ENCODE data around the gene OR2L3.
"Not testable (repeated sequence)": the region's sequence is repeated elsewhere in the genome, so short reads cannot be mapped to it uniquely, and the experiment has no call there.

OR2L3 gene, protein sequence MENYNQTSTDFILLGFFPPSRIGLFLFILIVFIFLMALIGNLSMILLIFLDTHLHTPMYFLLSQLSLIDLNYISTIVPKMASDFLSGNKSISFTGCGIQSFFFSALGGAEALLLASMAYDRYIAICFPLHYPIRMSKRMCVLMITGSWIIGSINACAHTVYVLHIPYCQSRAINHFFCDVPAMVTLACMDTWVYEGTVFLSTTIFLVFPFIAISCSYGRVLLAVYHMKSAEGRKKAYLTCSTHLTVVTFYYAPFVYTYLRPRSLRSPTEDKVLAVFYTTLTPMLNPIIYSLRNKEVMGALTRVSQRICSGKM

GRCh38 chr1:248046536-248046935 is at the start of gene OR2L3:
OR2L3 (plus strand) TSS chr1:248046836; CDS start chr1:248060682, 13,846 bp downstream.
- DNase-seq (ENCODE audit: low read depth in 2 of 2): no peak

DNA sequence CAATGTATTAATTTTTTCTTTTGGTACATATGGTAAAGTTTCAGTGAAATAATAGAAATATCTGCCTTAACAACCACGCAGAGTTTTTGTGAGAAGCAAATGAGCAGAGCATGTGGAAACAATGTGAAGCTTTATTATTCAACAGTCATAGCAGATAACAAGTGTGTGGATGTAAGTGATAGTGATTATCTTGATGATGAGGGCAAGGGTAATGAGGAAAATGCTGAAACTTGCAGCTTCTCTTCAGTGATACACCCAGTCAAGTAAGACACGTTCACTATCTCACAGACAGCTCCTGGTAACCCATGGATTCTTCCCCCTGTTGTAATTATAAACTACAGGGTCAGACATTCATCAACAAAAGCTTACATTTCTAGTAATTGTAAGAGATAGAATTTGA is 47.8 kb upstream of the OR2L3 start:
- DNase-seq (ENCODE audit: low read depth in 2 of 2): no peak

- no peak for DNase-seq (ENCODE audit: low read depth in 2 of 2)
These were observed 46.5 kb upstream of the OR2L3 start for GRCh38 chr1:248000169-248000568.

DNA sequence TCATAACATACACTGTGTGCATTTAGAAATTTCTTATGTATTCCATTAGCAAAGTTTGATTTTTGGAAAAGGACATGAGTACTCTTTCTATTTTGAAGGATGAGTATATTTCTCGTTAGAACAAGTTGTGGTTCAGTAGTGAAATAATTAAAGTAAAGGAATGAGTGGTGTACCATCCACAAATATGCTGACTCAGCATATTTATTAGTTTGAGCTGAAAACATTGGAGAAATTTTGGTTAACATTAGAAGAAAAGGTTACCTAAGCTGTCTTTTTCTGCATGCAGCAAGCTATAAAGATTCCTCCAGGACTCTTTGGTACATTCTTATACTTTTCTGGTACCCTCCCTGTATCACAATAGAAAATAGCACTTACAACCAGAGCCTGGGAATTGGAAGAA is 38.9 kb upstream of the OR2L3 start:
- no peak for DNase-seq (ENCODE audit: low read depth in 2 of 2)

DNA sequence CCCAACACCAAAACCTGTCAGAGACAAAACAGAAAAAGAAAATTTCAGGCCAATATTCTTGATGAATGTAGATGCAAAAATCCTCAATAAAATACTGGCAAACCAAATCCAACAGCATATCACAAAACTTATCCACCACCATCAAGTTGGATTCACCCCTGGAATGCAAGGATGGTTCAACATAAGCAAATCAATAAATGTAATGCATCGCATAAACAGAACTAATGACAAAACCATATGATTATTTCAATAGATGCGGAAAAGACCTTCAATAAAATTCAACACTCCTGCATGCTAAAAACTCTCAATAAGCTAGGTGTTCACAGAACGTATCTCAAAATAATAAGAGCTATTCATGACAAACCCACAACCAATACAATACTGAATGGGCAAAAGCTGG is 37.0 kb upstream of the OR2L3 start:
- DNase-seq (ENCODE audit: low read depth in 2 of 2): no peak

DNA sequence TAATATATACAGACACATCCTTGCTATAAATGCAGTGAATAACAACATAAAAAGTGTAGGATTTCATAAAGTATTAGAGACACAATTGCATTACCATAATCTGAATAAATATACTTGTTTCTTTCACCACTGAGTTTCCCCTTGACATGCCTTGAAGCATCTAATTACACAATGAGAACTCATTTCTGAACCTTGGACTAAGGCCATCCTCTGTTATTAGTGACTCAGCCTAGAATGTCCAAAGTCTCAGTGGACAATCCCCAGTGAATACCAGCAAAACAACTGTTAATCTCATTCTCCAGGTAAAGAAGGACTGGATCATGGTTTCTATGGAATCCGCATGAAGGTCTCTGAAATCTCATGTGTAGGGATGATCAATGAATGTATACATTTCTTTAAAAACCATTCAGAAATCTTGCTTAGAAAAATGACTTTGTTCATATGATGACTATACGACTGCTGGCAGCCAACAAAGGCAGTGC is 33.4 kb upstream of the OR2L3 start, which contains the start of gene OR2L5:
TSS of gene OR2L5 (plus strand) at position 432 of the 482 bp plus-strand sequence. CDS start 8,288 bp downstream, outside the sequence.
- no peak for DNase-seq (ENCODE audit: low read depth in 2 of 2)

DNA sequence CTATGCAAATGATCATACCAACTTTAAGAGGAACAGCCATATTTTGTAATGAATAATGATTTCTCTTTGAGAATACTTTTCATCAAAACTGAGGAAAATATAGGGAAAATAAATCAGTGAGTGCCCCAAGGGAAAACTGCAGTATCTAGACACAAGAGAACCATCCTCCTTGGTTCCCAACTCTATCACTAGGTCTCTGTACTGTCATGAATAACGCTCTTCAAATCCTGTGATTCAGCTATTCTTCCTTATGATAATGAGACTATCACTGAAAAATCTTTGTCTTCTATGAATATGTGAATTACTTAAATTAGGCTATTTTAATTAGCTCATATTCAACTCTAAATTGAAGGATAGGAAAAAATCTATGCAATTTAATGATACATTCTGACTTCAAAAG is 30.8 kb upstream of the OR2L3 start:
- no peak for DNase-seq (ENCODE audit: low read depth in 2 of 2)

DNA sequence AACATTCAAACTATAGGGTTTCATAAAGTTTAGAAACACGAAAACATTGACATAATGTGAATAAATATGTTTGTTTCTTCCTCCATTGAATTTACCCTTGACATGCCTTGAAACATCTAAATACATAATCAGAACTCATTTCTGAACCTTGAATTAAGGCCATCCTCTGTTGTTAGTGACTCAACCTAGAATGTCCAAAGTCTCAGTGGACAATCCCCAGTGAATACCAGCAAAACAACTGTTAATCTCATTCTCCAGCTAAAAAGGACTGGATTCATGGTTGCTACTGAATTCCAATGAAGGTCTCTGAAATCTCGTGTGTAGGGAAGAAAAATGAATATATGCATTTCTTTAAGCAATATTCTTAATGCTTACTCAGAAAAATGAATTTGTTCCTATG is 16.9 kb upstream of the OR2L3 start, which contains the start of gene OR2L2:
TSS of gene OR2L2 (plus strand) at position 301 of the 400 bp plus-strand sequence. CDS start 8,198 bp downstream, outside the sequence.
- no peak for DNase-seq (ENCODE audit: low read depth in 2 of 2)

GRCh38 chr1:248045209-248045608 is 1.4 kb upstream of the OR2L3 start:
- no peak for DNase-seq (ENCODE audit: low read depth in 2 of 2)

DNA sequence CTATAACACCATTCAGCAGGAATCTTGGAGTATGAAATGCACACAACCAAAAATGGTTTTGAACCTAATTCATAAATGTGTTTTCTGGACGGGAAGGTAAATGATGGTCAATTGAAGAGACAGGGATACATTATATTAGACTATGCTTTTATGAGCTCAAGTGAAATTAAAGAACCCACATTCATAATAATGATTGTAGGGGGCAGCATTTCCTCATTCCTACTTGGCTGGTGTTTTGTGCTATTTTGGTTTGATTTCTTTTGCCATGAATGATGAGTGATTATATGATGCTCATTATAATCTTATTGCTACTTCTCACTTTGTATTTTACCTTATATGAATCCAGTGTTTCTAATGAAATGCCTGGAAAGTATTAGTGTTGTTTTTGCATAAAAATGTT is 372 bp downstream of the OR2L3 start:
- DNase-seq (ENCODE audit: low read depth in 2 of 2): no peak

DNA sequence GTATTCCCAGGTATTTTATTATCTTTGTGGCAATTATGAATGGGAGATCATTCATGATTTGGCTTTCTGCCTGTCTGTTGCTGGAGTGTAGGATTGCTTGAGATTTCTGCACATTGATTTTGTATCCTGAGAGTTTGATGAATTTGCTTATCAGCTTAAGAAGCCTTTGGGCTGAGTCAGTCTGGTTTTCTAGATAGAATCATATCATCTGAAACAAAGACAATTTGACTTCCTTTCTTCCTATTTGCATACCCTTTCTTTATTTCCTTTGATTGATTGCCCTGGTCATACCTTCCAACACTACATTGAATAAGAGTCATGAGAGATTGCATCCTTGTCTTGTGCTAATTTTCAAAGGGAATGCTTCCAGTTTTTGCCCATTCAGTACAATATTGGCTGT is 8.0 kb downstream of the OR2L3 start:
- DNase-seq (ENCODE audit: low read depth in 2 of 2): no peak

DNA sequence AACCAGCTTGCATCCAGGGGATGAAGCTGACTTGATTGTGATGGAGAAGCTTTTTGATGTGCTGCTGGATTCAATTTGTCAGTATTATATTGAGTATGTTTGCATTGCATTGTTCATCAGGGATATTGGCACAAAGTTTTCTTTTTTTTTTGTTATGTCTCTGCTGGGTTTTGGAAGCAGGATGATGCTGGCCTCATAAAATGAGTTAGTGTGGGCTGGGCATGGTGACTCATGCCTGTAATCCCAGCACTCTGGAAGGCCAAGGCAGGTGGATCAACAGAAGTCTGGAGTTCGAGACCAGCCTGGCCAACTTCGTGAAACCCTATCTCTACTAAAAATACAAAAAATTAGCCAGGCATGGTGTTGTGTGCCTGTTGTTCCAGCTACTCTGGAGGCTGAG is 8.6 kb downstream of the OR2L3 start:
- DNase-seq (ENCODE audit: low read depth in 2 of 2): no peak

DNA sequence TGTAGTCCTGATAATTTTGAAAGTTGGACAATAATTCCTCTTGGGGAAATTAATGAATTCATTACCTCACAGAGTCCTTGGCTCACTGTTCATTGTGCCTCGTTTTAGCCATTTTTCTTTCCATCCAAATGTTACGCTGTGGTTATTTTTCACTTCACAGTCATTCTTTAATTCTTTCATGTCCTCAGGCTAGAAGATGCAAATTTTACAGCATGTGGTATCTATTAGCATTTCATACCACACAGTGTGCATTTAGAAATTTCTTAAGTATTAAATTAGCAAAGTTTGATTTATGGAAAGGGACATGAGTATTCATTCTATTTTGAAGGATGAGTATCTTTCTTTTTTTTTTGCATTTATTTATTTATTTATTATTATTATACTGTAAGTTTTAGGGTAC is 18.4 kb downstream of the OR2L3 start:
- no peak for DNase-seq (ENCODE audit: low read depth in 2 of 2)

DNA sequence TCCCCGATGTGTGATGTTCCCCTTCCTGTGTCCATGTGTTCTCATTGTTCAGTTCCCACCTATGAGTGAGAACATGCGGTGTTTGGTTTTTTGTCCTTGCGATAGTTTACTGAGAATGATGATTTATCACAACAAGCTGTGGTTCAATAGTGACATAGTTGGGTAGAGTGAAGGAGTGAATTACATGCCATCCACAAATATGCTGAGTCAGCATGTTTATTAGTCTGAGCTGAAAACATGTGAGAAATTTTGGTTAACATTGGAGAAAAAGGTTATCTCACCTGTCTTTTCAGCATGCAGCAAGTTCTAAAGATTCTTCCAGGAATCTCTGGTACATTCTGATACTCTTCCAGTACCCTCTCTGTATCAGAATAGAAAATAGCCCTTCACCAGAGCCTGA is 19.0 kb downstream of the OR2L3 start:
- no peak for DNase-seq (ENCODE audit: low read depth in 2 of 2)

DNA sequence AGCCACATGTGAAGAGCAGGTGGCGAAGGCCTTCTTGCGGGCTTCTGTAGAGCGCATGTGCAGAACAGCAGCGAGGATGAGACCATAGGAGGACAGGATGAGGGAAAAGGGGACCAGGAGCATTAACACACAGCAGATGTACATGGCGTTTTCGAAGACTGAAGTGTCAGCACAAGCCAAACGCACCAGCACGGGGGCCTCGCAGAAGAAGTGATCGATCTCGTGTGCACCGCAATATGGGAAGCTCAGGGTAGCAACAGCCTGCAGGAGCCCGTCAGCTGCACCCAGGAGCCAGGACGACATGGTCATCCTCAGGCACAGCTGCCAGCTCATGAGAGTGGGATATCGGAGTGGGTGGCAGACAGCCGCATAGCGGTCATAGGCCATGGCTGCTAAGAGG is 37.2 kb downstream of the OR2L3 start:
- not testable (repeated sequence) for DNase-seq (ENCODE audit: low read depth in 2 of 2)

DNA sequence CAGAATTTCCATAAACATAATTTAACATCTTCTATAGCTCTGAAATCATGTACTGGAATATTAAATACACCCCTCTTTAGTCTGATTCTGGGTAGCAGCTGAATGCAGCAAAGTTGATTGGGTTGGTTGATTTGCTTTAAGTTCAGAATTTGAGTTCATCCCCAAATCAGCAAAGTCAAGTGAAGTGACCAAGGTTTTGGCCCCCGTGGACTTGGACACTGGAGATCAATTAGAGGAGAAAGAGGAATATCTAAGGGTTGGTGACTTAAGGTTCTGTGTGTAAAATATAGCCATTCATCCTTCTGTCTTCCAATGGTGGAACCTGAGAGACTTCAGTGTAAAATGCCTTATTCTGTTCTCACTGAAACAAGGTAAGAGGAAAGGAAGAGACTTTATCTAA is 48.2 kb downstream of the OR2L3 start, which contains the start of gene OR2L13:
TSS of gene OR2L13 (plus strand) at position 301 of the 400 bp plus-strand sequence. CDS start 4,192 bp downstream, outside the sequence.
- no peak for DNase-seq (ENCODE audit: low read depth in 2 of 2)

- no peak for DNase-seq (ENCODE audit: low read depth in 2 of 2)
These were observed 51.9 kb downstream of the OR2L3 start for GRCh38 chr1:248098529-248098928.

- DNase-seq (ENCODE audit: low read depth in 2 of 2): no peak
These were observed 56.2 kb downstream of the OR2L3 start for GRCh38 chr1:248102847-248103246.

DNA sequence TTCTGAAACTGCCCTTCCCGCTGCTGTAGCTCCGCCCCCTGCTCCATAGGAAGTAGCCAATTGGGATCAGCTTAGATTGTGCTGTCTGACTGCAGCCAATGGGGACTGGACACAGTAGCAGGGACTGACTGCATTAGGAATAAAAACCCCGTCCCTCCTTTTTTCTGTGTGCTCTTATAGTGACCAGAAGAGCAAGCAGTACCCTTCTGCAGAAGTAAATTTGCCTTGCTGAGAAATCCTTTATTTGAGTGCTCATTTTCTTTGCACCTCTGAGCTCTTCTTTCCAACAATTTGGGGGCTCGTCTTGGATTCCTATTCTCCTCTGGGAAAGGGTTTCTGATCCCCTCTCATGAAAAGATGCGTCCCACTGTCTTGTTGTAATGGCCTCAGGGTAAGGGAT is 64.5 kb downstream of the OR2L3 start:
- no peak for DNase-seq (ENCODE audit: low read depth in 2 of 2)
